Measurements from ENCODE around the gene PTPRD.

PTPRD gene

GRCh38 chr9:10331157-10331556 is 281.6 kb downstream of the PTPRD start:
- no peaks in the 10 kb centered on the region for H3F3A ChIP-seq (ENCODE audit: insufficient read depth)

GRCh38 chr9:10282084-10282483 is 330.7 kb downstream of the PTPRD start:
- TF ChIP-seq EZH2phosphoT487 (conservative IDR thresholded peaks at IDR 0.05; ENCODE audit: low read length) (no peak), CTCF (IDR thresholded peaks at IDR 0.05; ENCODE audit: insufficient read depth, low read length, poor library complexity, severe bottlenecking) (no peak)
- Histone ChIP-seq H3K9ac (ENCODE audit: low read length) (no peak overlapping the region), H3F3A (ENCODE audit: insufficient read depth) (no peaks in the 10 kb centered on the region), H4K20me1 (ENCODE audit: low read depth, low read length) (no peaks in the 10 kb centered on the region), H3K9me2 (replicated peaks; ENCODE audit: insufficient read depth, low read length) (no peaks in the 10 kb centered on the region), H3K36me3 (ENCODE audit: low read length) (no peaks in the 10 kb centered on the region), H2AFZ (ENCODE audit: low read depth, low read length, severe bottlenecking) (no peak overlapping the region), H3K4me3 (ENCODE audit: insufficient read depth, low read length, poor library complexity, severe bottlenecking) (no peak overlapping the region), H3K27ac (ENCODE audit: low read depth, low read length) (no peak overlapping the region), H3K4me2 (ENCODE audit: low read depth, low read length, poor library complexity, severe bottlenecking) (no peak overlapping the region), H3K79me2 (ENCODE audit: insufficient read depth, low read length) (no peaks in the 10 kb centered on the region), H3K9me3 (ENCODE audit: insufficient read depth, low read length) (no peaks in the 10 kb centered on the region), H3K27me3 (ENCODE audit: low read length) (no peaks in the 10 kb centered on the region)

More at GRCh38 chr9:10331157-10331556, 281.6 kb downstream of the PTPRD start:
- Histone ChIP-seq H3K36me3 (ENCODE audit: low read length) (no peaks in the 10 kb centered on the region), H3K4me2 (ENCODE audit: low read depth, low read length, poor library complexity, severe bottlenecking) (no peak overlapping the region), H3K27ac (ENCODE audit: low read depth, low read length) (no peak overlapping the region), H3K27me3 (ENCODE audit: low read length) (no peaks in the 10 kb centered on the region), H2AFZ (ENCODE audit: low read depth, low read length, severe bottlenecking) (no peak overlapping the region), H4K20me1 (ENCODE audit: low read depth, low read length) (no peaks in the 10 kb centered on the region; the same call in 1 of the 2 replicates), H3K9ac (ENCODE audit: low read length) (no peak overlapping the region), H3K9me2 (replicated peaks; ENCODE audit: insufficient read depth, low read length) (no peaks in the 10 kb centered on the region), H3K9me3 (ENCODE audit: insufficient read depth, low read length) (no peaks in the 10 kb centered on the region), H3K4me3 (ENCODE audit: insufficient read depth, low read length, poor library complexity, severe bottlenecking) (no peak overlapping the region), H3K79me2 (ENCODE audit: insufficient read depth, low read length) (no peaks in the 10 kb centered on the region)
- TF ChIP-seq CTCF (IDR thresholded peaks at IDR 0.05; ENCODE audit: insufficient read depth, low read length, poor library complexity, severe bottlenecking) = no peak
- no peak for TF ChIP-seq EZH2phosphoT487 (conservative IDR thresholded peaks at IDR 0.05; ENCODE audit: low read length)

GRCh38 chr9:10274988-10275387 is 337.8 kb downstream of the PTPRD start:
- no peaks in the 10 kb centered on the region for H3F3A ChIP-seq (ENCODE audit: insufficient read depth)
- no peaks in the 10 kb centered on the region for H3K27me3 ChIP-seq (ENCODE audit: low read length)
- H3K9me3 ChIP-seq (ENCODE audit: insufficient read depth, low read length) = no peaks in the 10 kb centered on the region
- H3K9me2 ChIP-seq (replicated peaks; ENCODE audit: insufficient read depth, low read length) = no peaks in the 10 kb centered on the region
- H3K9ac ChIP-seq (ENCODE audit: low read length) = no peak overlapping the region
- H3K4me3 ChIP-seq (ENCODE audit: insufficient read depth, low read length, poor library complexity, severe bottlenecking) = no peak overlapping the region
- TF ChIP-seq CTCF (IDR thresholded peaks at IDR 0.05; ENCODE audit: insufficient read depth, low read length, poor library complexity, severe bottlenecking) = no peak
- no peak for TF ChIP-seq EZH2phosphoT487 (conservative IDR thresholded peaks at IDR 0.05; ENCODE audit: low read length)
- no peak overlapping the region for H3K4me2 ChIP-seq (ENCODE audit: low read depth, low read length, poor library complexity, severe bottlenecking)
- no peak overlapping the region for H3K27ac ChIP-seq (ENCODE audit: low read depth, low read length)
- H2AFZ ChIP-seq (ENCODE audit: low read depth, low read length, severe bottlenecking) = no peak overlapping the region
- H4K20me1 ChIP-seq (ENCODE audit: low read depth, low read length) = no peaks in the 10 kb centered on the region
- no peaks in the 10 kb centered on the region for H3K79me2 ChIP-seq (ENCODE audit: insufficient read depth, low read length)
- no peaks in the 10 kb centered on the region for H3K36me3 ChIP-seq (ENCODE audit: low read length)
